OCI-LY1 (cell line): ENCODE results near the gene CSNK2A3.

Source experiments
- H2AFZ ChIP-seq: fragments of 200-600 bp; sonication (generic), shearing (Covaris generic); 2 replicates; pipeline ENCODE4 v1.6.0; 2014; ENCODE audit warnings: antibody characterized with exemption, mild to moderate bottlenecking, low read length
- H3F3A ChIP-seq: fragments of 200-600 bp; sonication (generic), shearing (Covaris generic); 2 replicates; pipeline ENCODE4 v1.6.0; 2014; ENCODE audit warnings: mild to moderate bottlenecking, antibody characterized with exemption, low read length, moderate library complexity; ENCODE audit not compliant: insufficient read depth
- H3K27ac ChIP-seq: fragments of 200-600 bp; sonication (generic); 2 replicates; pipeline ENCODE4 v1.5.1; 2014; ENCODE audit warnings: low read length, mixed run types, mild to moderate bottlenecking, low read depth; ENCODE audit not compliant: poor library complexity, severe bottlenecking
- H3K27me3 ChIP-seq: fragments of 200-600 bp; sonication (generic); 2 replicates; pipeline ENCODE4 v1.6.0; 2014; ENCODE audit warnings: antibody characterized with exemption, mild to moderate bottlenecking, low read length, moderate library complexity; ENCODE audit not compliant: insufficient read depth
- H3K36me3 ChIP-seq: fragments of 200-600 bp; sonication (generic); 2 replicates; pipeline ENCODE4 v1.6.1; 2014; ENCODE audit warnings: mild to moderate bottlenecking, antibody characterized with exemption, low read length, moderate library complexity, mixed read lengths; ENCODE audit not compliant: insufficient read depth
- H3K4me1 ChIP-seq: fragments of 200-600 bp; sonication (generic); 2 replicates; pipeline ENCODE4 v1.5.1; 2014; ENCODE audit warnings: mild to moderate bottlenecking, low read length, moderate library complexity; ENCODE audit not compliant: insufficient read depth, severe bottlenecking
- H3K4me2 ChIP-seq: fragments of 200-600 bp; sonication (generic), shearing (Covaris generic); 2 replicates; pipeline ENCODE4 v1.6.1; 2014; ENCODE audit warnings: low read length
- H3K4me3 ChIP-seq: fragments of 200-600 bp; sonication (generic); 2 replicates; pipeline ENCODE4 v1.5.1; 2014; ENCODE audit warnings: low read length, low read depth, mild to moderate bottlenecking, mixed read lengths; ENCODE audit not compliant: poor library complexity, severe bottlenecking
- H3K79me2 ChIP-seq: fragments of 200-600 bp; shearing (Covaris generic); 2 replicates; pipeline ENCODE4 v1.6.1; 2016; ENCODE audit warnings: mixed run types, low read length, mixed read lengths; ENCODE audit not compliant: insufficient read depth
- H3K9ac ChIP-seq: fragments of 200-600 bp; sonication (generic), shearing (Covaris generic); 2 replicates; pipeline ENCODE4 v1.6.1; 2014; ENCODE audit warnings: mild to moderate bottlenecking, low read length, mixed read lengths
- H3K9me2 ChIP-seq: fragments of 200-600 bp; sonication (generic), shearing (Covaris generic); 2 replicates; pipeline ENCODE4 v1.6.1; 2014; ENCODE audit warnings: low read depth, mild to moderate bottlenecking, low read length, mixed read lengths
- H3K9me3 ChIP-seq: fragments of 200-600 bp; shearing (Covaris generic); 2 replicates; pipeline ENCODE4 v1.6.1; 2014; ENCODE audit warnings: low read length, mixed read lengths
- H4K20me1 ChIP-seq: fragments of 200-600 bp; sonication (generic), shearing (Covaris generic); 2 replicates; pipeline ENCODE4 v1.6.0; 2016; ENCODE audit warnings: mild to moderate bottlenecking, low read length; ENCODE audit not compliant: insufficient read depth
- CTCF ChIP-seq: fragments of 200-600 bp; sonication (generic), shearing (Covaris generic); IDR thresholded peaks from 2 replicates; pipeline ENCODE4 v1.5.1; 2017; ENCODE audit warnings: mild to moderate bottlenecking, antibody characterized with exemption, low read length, moderate library complexity, mixed read lengths
- EZH2 ChIP-seq: fragments of 200-600 bp; sonication (generic), shearing (Covaris generic); IDR thresholded peaks from 2 replicates; pipeline ENCODE4 v1.8.0; 2017; ENCODE audit warnings: borderline replicate concordance, mixed run types, mild to moderate bottlenecking, antibody characterized with exemption, low read length, moderate library complexity, mixed read lengths

The CSNK2A3 gene

GRCh38 chr11:11318461-11318860, 34.6 kb downstream of the CSNK2A3 start:
- Histone ChIP-seq H2AFZ (no peak overlapping the region), H3F3A (no peaks in the 10 kb centered on the region), H3K9ac (no peak overlapping the region), H3K9me2 (no peaks in the 10 kb centered on the region), H3K4me1 (no peaks in the 10 kb centered on the region), H3K4me2 (no peak overlapping the region), H3K36me3 (no peaks in the 10 kb centered on the region), H3K79me2 (no peaks in the 10 kb centered on the region), H3K27ac (no peak overlapping the region), H3K4me3 (no peak overlapping the region), H3K9me3 (no peaks in the 10 kb centered on the region), H3K27me3 (0 out of 2 replicates have a peak, but pooled peaks cover 5% of the 10 kb centered on the region), H4K20me1 (no peaks in the 10 kb centered on the region)
- TF ChIP-seq EZH2 (no peak), CTCF (no peak)

DNA sequence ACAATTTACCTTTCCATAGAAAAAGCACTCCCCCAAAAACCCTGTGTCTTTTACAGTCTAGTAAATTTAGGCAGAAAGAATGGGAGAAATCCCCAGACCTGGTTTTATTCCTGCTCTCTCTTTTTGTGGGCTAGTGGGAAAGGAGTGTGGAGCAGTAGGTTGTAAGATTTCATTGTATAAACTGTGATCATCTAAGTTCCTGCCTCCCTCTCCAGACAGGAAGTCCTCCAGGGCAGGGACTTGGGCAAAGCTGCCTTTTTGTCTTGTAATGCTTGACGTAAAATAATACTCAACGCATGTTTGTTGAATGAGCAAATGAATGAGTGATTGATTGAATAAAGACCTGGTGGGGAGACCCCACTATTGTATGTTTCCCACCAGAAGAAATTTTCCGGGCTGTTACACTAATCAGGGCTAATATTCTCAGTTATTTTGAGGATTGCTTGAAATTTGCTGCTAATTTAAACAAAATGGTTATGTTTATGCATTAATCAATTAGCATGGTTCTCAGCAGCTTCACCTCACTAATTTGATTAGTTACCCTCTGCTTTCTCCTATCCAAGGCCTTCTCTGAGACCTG, 36.3 kb downstream of the CSNK2A3 start:
- no peak overlapping the region for H3K4me2 ChIP-seq
- no peaks in the 10 kb centered on the region for H3K79me2 ChIP-seq
- TF ChIP-seq CTCF (no peak), EZH2 (no peak)
- H3K9me2 ChIP-seq: no peaks in the 10 kb centered on the region
- 0 out of 2 replicates have a peak, but pooled peaks cover 5% of the 10 kb centered on the region for H3K27me3 ChIP-seq
- no peaks in the 10 kb centered on the region for H4K20me1 ChIP-seq
- no peaks in the 10 kb centered on the region for H3K4me1 ChIP-seq
- H3K9me3 ChIP-seq: no peaks in the 10 kb centered on the region
- H3K27ac ChIP-seq: no peak overlapping the region
- no peak overlapping the region for H3K4me3 ChIP-seq
- no peak overlapping the region for H2AFZ ChIP-seq
- H3K36me3 ChIP-seq: no peaks in the 10 kb centered on the region
- H3F3A ChIP-seq: no peaks in the 10 kb centered on the region
- no peak overlapping the region for H3K9ac ChIP-seq

DNA sequence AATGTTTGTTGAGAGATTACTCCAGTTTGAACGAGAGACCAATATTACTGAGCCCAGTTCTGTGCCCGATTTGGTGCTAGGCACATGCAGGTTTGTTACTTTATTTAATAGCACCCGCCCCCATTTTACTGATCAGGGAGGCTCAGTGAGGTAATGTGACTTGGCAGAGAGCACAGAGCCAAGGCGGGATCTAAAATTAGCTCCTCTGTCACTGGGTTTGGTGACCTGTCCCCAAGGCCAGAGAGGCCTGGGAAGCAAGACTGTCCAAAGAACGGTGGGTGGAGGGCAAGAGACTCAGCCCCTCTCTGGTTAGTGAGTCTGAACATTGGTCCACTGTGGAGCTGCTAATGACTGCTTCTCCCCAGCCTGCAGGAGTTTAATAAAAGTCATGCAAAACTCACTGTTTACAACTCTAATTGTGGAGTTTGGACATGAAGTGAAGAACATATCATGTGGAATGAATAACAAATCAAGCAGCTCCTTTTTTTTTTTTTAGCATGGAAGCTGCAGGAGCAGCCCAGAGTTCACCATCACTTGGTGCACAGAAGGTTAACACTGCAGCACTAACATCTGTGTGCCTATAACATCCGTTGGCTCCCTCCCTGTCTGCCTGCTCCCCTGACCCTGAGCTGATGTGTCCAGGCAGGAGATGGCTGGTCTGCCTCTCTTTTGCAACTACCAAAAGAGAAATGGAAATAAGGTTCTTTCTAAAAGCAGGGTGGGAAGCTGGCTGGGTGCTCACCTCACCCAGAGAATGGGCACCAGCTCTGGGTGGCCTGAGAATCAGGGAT, 39.0 kb downstream of the CSNK2A3 start:
- Histone ChIP-seq H3K27ac (no peak overlapping the region), H3K27me3 (0 out of 2 replicates have a peak, but pooled peaks cover 5% of the 10 kb centered on the region), H3K79me2 (no peaks in the 10 kb centered on the region), H3K4me1 (no peaks in the 10 kb centered on the region), H2AFZ (no peak overlapping the region), H3K4me2 (no peak overlapping the region), H3K9me3 (no peaks in the 10 kb centered on the region), H3K9ac (no peak overlapping the region), H3K9me2 (no peaks in the 10 kb centered on the region), H3K36me3 (no peaks in the 10 kb centered on the region), H3K4me3 (no peak overlapping the region), H4K20me1 (no peaks in the 10 kb centered on the region), H3F3A (no peaks in the 10 kb centered on the region)
- TF ChIP-seq CTCF: no peak
- TF ChIP-seq EZH2: no peak
